Hematopoietic multipotent progenitor cell treated with erythropoietin and hydrocortisone succinate and interleukin-3 and kit ligand, for 6 days (in vitro differentiated cells): ENCODE measurements around the gene QRICH1.
"Not testable (repeated sequence)": the region's sequence is repeated elsewhere in the genome, so short reads cannot be mapped to it uniquely, and the experiment has no call there.

ENCODE experiments used
- DNase-seq: peaks from one replicate; pipeline ENCODE4 v3.0.0-alpha.2; 2015

The QRICH1 gene

GRCh38 chr3:49015765-49016164, 78.1 kb downstream of the QRICH1 start:
- DNase-seq = no peak

- DNase-seq = no peak
Observed at GRCh38 chr3:49015072-49015471, 78.8 kb downstream of the QRICH1 start.

- peak; percentile 69 for DNase-seq
Observed at GRCh38 chr3:49013738-49014660, 79.9 kb downstream of the QRICH1 start.

GRCh38 chr3:49013113-49013737, 80.6 kb downstream of the QRICH1 start:
- no peak for DNase-seq

GRCh38 chr3:49012441-49013017, 81.3 kb downstream of the QRICH1 start:
- no peak for DNase-seq

- no peak for DNase-seq
Observed at GRCh38 chr3:49009396-49009795, 84.5 kb downstream of the QRICH1 start.

- DNase-seq = not testable (repeated sequence)
Observed at GRCh38 chr3:49008627-49009026, 85.2 kb downstream of the QRICH1 start.

GRCh38 chr3:49007771-49008528, 85.9 kb downstream of the QRICH1 start:
- DNase-seq = peak; percentile 97

- DNase-seq = peak; percentile 99
Observed at GRCh38 chr3:49007068-49007770, 86.7 kb downstream of the QRICH1 start, which contains the start of gene WDR6. Gene WDR6 (plus strand): TSS chr3:49007391. CDS start chr3:49007432, 41 bp downstream.

GRCh38 chr3:49006408-49007067, 87.3 kb downstream of the QRICH1 start:
- peak; percentile 55 for DNase-seq

GRCh38 chr3:49005998-49006397, 87.9 kb downstream of the QRICH1 start:
- DNase-seq = no peak

GRCh38 chr3:49005303-49005680, 88.6 kb downstream of the QRICH1 start:
- no peak for DNase-seq

- DNase-seq = peak; percentile 83
Observed at GRCh38 chr3:49004352-49005302, 89.2 kb downstream of the QRICH1 start.

GRCh38 chr3:49001155-49001554, 92.7 kb downstream of the QRICH1 start:
- no peak for DNase-seq

GRCh38 chr3:48999085-48999858, 94.6 kb downstream of the QRICH1 start:
- no peak for DNase-seq

- no peak for DNase-seq
Observed at GRCh38 chr3:48997714-48998637, 95.9 kb downstream of the QRICH1 start.

- DNase-seq = no peak
Observed at GRCh38 chr3:48997102-48997635, 96.7 kb downstream of the QRICH1 start.

GRCh38 chr3:48996640-48997039, 97.2 kb downstream of the QRICH1 start:
- DNase-seq = no peak
